MCF 10A (cell line): ENCODE measurements around the gene RHCE. TPM values are rescaled to one million over a fixed set of nuclear protein-coding genes. Genes with fewer than 3 reads are reported as not detected.
"Not testable (repeated sequence)": the region's sequence is repeated elsewhere in the genome, so short reads cannot be mapped to it uniquely, and the experiment has no call there.

Experiments
- BruUV-seq: library from RNA; stranded (reverse); fragments of 400-500 nt; replicated peaks from 2 replicates; lab custom pipeline; 2021; lab: Mats Ljungman, UMichigan
- CTCF ChIA-PET: fragments of 300-600 bp; sonication (Branson Sonifier 250); formaldehyde crosslinking; extraction: SDS; loops from one replicate; lab custom pipeline; 2021; ENCODE audit warnings: antibody characterized with exemption, inconsistent platforms; lab: Yijun Ruan, JAX
- POLR2A ChIA-PET: fragments of 300-600, 350-650 bp; sonication (Branson Sonifier 250); formaldehyde crosslinking; extraction: SDS; loops from one replicate; lab custom pipeline; 2020; ENCODE audit warnings: antibody characterized with exemption, inconsistent platforms; lab: Yijun Ruan, JAX
- DNase-seq: peaks from one replicate; pipeline ENCODE4 v3.0.0-alpha.2; 2018; ENCODE audit not compliant: unreplicated experiment
- H3K27ac Mint-ChIP-seq: one replicate; pipeline ENCODE4 v1.8.0; 2022; ENCODE audit warnings: mild to moderate bottlenecking, low read depth, mixed read lengths; ENCODE audit not compliant: unreplicated experiment
- H3K27me3 Mint-ChIP-seq: one replicate; pipeline ENCODE4 v1.8.0; 2022; ENCODE audit warnings: mixed read lengths; ENCODE audit not compliant: insufficient read depth, unreplicated experiment
- H3K36me3 Mint-ChIP-seq: one replicate; pipeline ENCODE4 v1.8.0; 2022; ENCODE audit warnings: mild to moderate bottlenecking, moderate library complexity, mixed read lengths; ENCODE audit not compliant: insufficient read depth, unreplicated experiment
- H3K4me1 Mint-ChIP-seq: one replicate; pipeline ENCODE4 v1.8.0; 2022; ENCODE audit warnings: mixed read lengths; ENCODE audit not compliant: insufficient read depth, unreplicated experiment
- H3K4me3 Mint-ChIP-seq: one replicate; pipeline ENCODE4 v1.8.0; 2022; ENCODE audit warnings: mild to moderate bottlenecking, moderate library complexity, mixed read lengths; ENCODE audit not compliant: unreplicated experiment
- H3K9me3 Mint-ChIP-seq: one replicate; pipeline ENCODE4 v1.8.0; 2022; ENCODE audit warnings: mixed read lengths; ENCODE audit not compliant: unreplicated experiment
- CTCF ChIP-seq: fragments of 200-600 bp; IDR thresholded peaks from one replicate; pipeline ENCODE4 v1.8.0; 2022; ENCODE audit warnings: antibody characterized with exemption, mild to moderate bottlenecking; ENCODE audit not compliant: unreplicated experiment
- intact Hi-C: fragments of 100-400 bp; cut with micrococcal nuclease; formaldehyde crosslinking; loops from 2 replicates; pipeline ENCODE4 v1.14.1; 2022
- total RNA-seq: library from RNA; stranded (reverse); gene quantifications from 2 replicates; pipeline ENCODE4 v1.2.3, GENCODE V29; 2022

RHCE gene
- total RNA-seq, 1 experiment from 2014 or later, result 0.61 TPM

- no peak for TF ChIP-seq CTCF
- POLR2A ChIA-PET, result interaction anchor here (0.7 to 1.3 kb wide), 3 partner anchors 12 to 204 kb away, joined by 3 read pairs; partner anchors contain the start of gene RSRP1
- intact Hi-C loops, result no loop called here
- H3K4me3 Mint-ChIP-seq, result no peak overlapping the region
- CTCF ChIA-PET, result interaction anchor here (0.7 to 1.1 kb wide), 3 partner anchors 37 to 824 kb away, joined by 3 to 5 read pairs (median 3); no protein-coding TSS in a partner anchor
- no peaks in the 10 kb centered on the region for H3K27me3 Mint-ChIP-seq
- no peaks in the 10 kb centered on the region for H3K9me3 Mint-ChIP-seq
- BruUV-seq, result no TSS peak
- peaks cover 20% of the 10 kb centered on the region for H3K36me3 Mint-ChIP-seq
- H3K27ac Mint-ChIP-seq, result no peak overlapping the region
- no peaks in the 10 kb centered on the region for H3K4me1 Mint-ChIP-seq
- DNase-seq, result no peak
Measured at GRCh38 chr1:25450891-25451290, 30.3 kb upstream of the RHCE start.

GRCh38 chr1:25447547-25447946 lies 26.9 kb upstream of the RHCE start:
- no peak overlapping the region for H3K27ac Mint-ChIP-seq
- TF ChIP-seq CTCF, result no peak
- H3K36me3 Mint-ChIP-seq, result peaks cover 7% of the 10 kb centered on the region
- H3K27me3 Mint-ChIP-seq, result no peaks in the 10 kb centered on the region
- BruUV-seq, result no TSS peak
- DNase-seq, result no peak
- ChIA-PET CTCF (no interaction called here), POLR2A (interaction anchor here (0.9 kb wide), 1 partner anchor 16 kb away, joined by 4 read pairs; no protein-coding TSS in a partner anchor)
- no peak overlapping the region for H3K4me3 Mint-ChIP-seq
- H3K4me1 Mint-ChIP-seq, result peaks cover 11% of the 10 kb centered on the region
- H3K9me3 Mint-ChIP-seq, result no peaks in the 10 kb centered on the region
- intact Hi-C loops, result no loop called here

- no peaks in the 10 kb centered on the region for H3K27me3 Mint-ChIP-seq
- no peak for DNase-seq
- no peak overlapping the region for H3K27ac Mint-ChIP-seq
- H3K9me3 Mint-ChIP-seq, result no peaks in the 10 kb centered on the region
- CTCF ChIA-PET, result no interaction called here
- no peak overlapping the region for H3K4me3 Mint-ChIP-seq
- TF ChIP-seq CTCF, result no peak
- H3K4me1 Mint-ChIP-seq, result peaks cover 18% of the 10 kb centered on the region
- intact Hi-C loops, result no loop called here
- BruUV-seq, result no TSS peak
- POLR2A ChIA-PET, result interaction anchor here (0.7 to 0.8 kb wide), 2 partner anchors 20 to 373 kb away, joined by 3 read pairs; partner anchors contain the start of gene MTFR1L
- H3K36me3 Mint-ChIP-seq, result peaks cover 7% of the 10 kb centered on the region
Measured at GRCh38 chr1:25445993-25446538, 25.4 kb upstream of the RHCE start.

DNA sequence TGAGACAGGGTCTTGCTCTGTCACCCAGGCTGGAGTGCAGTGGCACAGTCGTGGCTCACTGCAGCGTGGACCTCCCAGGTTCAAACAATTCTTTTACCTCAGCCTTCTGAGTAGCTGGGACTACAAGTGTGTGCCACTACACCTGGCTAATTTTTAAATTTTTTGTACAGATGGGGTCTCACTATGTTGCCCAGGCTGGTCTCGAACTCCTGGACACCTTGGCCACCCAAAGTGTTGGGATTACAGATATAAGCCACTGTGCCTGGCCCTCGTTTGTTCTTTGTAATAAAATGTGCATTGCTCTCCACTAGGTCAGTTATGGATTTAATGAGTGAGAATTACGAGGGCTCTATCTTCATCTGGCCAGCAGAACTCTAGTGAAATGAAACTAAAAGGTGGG lies 24.0 kb upstream of the RHCE start:
- H3K27ac Mint-ChIP-seq, DNase-seq, H3K4me3 Mint-ChIP-seq, H3K36me3 Mint-ChIP-seq, intact Hi-C loops, BruUV-seq, H3K9me3 Mint-ChIP-seq, H3K27me3 Mint-ChIP-seq: not testable (repeated sequence)
- POLR2A ChIA-PET, result interaction anchor here (1.2 kb wide), 1 partner anchor 13 kb away, joined by 3 read pairs; no protein-coding TSS in a partner anchor
- peaks cover 18% of the 10 kb centered on the region for H3K4me1 Mint-ChIP-seq
- CTCF ChIA-PET, result interaction anchor here (0.7 to 1.0 kb wide), 2 partner anchors 61 to 726 kb away, joined by 3 to 5 read pairs; no protein-coding TSS in a partner anchor
